Middle frontal gyrus (tissue), 1 donor: ENCODE measurements around the gene NUMA1.

Experiments
- DNase-seq: peaks from one replicate; pipeline ENCODE4 v3.0.0-alpha.2; 2015; ENCODE audit warnings: low spot score; ENCODE audit errors: extremely low spot score

The NUMA1 gene

GRCh38 chr11:72015511-72016061 lies 64.8 kb downstream of the NUMA1 start:
- DNase-seq = no peak

GRCh38 chr11:72014761-72015320 lies 65.5 kb downstream of the NUMA1 start:
- DNase-seq = no peak

GRCh38 chr11:72013765-72014711 lies 66.3 kb downstream of the NUMA1 start:
- DNase-seq = no peak

- DNase-seq = no peak
Measured at GRCh38 chr11:72012897-72013721, 67.2 kb downstream of the NUMA1 start.

- no peak for DNase-seq
Measured at GRCh38 chr11:72012091-72012630, 68.2 kb downstream of the NUMA1 start.

- no peak for DNase-seq
Measured at GRCh38 chr11:72010529-72011233, 69.7 kb downstream of the NUMA1 start.

GRCh38 chr11:72009156-72009555 lies 71.2 kb downstream of the NUMA1 start:
- DNase-seq = no peak

- no peak for DNase-seq
Measured at GRCh38 chr11:72008728-72009127, 71.6 kb downstream of the NUMA1 start.

- DNase-seq = no peak
Measured at GRCh38 chr11:72007587-72007986, 72.8 kb downstream of the NUMA1 start.

- DNase-seq = no peak
Measured at GRCh38 chr11:72007089-72007476, 73.3 kb downstream of the NUMA1 start.

GRCh38 chr11:72006309-72007088 lies 73.8 kb downstream of the NUMA1 start:
- DNase-seq = no peak

- no peak for DNase-seq
Measured at GRCh38 chr11:72005347-72006260, 74.7 kb downstream of the NUMA1 start.

- no peak for DNase-seq
Measured at GRCh38 chr11:72004515-72005346, 75.6 kb downstream of the NUMA1 start.

GRCh38 chr11:72003776-72004171 lies 76.6 kb downstream of the NUMA1 start:
- no peak for DNase-seq

GRCh38 chr11:72002841-72003775 lies 77.2 kb downstream of the NUMA1 start:
- DNase-seq = no peak

- no peak for DNase-seq
Measured at GRCh38 chr11:72001834-72002591, 78.3 kb downstream of the NUMA1 start.
